H1 (cell line): ENCODE data around the gene ANKH. TPM values are rescaled to one million over a fixed set of nuclear protein-coding genes. Genes with fewer than 3 reads are reported as not detected.

Experiments used
- CTCF ChIA-PET: fragments of 300-600 bp; sonication (Branson Sonifier 250); formaldehyde crosslinking; loops from one replicate; lab custom pipeline; 2021; ENCODE audit not compliant: partially characterized antibody; lab: Charles Lee
- POLR2A ChIA-PET: fragments of 300-600 bp; sonication (Branson Sonifier 250); formaldehyde crosslinking; loops from one replicate; lab custom pipeline; 2021; ENCODE audit warnings: inconsistent platforms; ENCODE audit not compliant: partially characterized antibody; lab: Charles Lee
- DNase-seq, 2 experiments: peaks; one replicate each; pipeline versions ENCODE4 v3.0.0 to v3.0.0-alpha.2; 2010 to 2022; ENCODE audit warnings: low spot score in 2 of 2, low read depth in 1 of 2, mixed read lengths in 1 of 2
- FAIRE-seq: peaks from 2 replicates; lab custom pipeline; 2011; peaks lifted over from hg19 to GRCh38; lab: Jason Lieb, UNC
- H2AFZ ChIP-seq: 2 replicates; pipeline ENCODE4 v1.8.1; 2012; ENCODE audit warnings: low read length, inconsistent platforms
- H2AK5ac ChIP-seq: 2 replicates; pipeline ENCODE4 v1.6.1; 2013; ENCODE audit warnings: low read depth, low read length
- H2BK120ac ChIP-seq: replicated peaks from 2 replicates; pipeline ENCODE3; 2013; ENCODE audit warnings: low read depth, low read length, inconsistent platforms
- H2BK12ac ChIP-seq: 2 replicates; pipeline ENCODE4 v1.6.1; 2013; ENCODE audit warnings: low read depth, low read length
- H2BK15ac ChIP-seq: 2 replicates; pipeline ENCODE4 v1.6.1; 2013; ENCODE audit warnings: low read length
- H2BK20ac ChIP-seq: 2 replicates; pipeline ENCODE4 v1.6.1; 2013; ENCODE audit warnings: low read length
- H2BK5ac ChIP-seq: 2 replicates; pipeline ENCODE4 v1.6.1; 2013; ENCODE audit warnings: low read depth, low read length
- H3K14ac ChIP-seq: 2 replicates; pipeline ENCODE4 v1.6.1; 2013; ENCODE audit warnings: inconsistent platforms; ENCODE audit not compliant: insufficient read length
- H3K18ac ChIP-seq: 2 replicates; pipeline ENCODE4 v1.6.1; 2013; ENCODE audit warnings: low read length; ENCODE audit errors: extremely low read depth
- H3K23ac ChIP-seq: 2 replicates; pipeline ENCODE4 v1.6.1; 2013; ENCODE audit warnings: inconsistent platforms; ENCODE audit not compliant: insufficient read length
- H3K23me2 ChIP-seq: 2 replicates; pipeline ENCODE4 v1.6.1; 2013; ENCODE audit warnings: low read depth, low read length
- H3K27ac ChIP-seq: 2 replicates; pipeline ENCODE4 v1.6.1; 2011; ENCODE audit warnings: low read depth, low read length, inconsistent platforms
- H3K27me3 ChIP-seq, 4 experiments: replicated peaks in 1 of 4; 1 replicate in 1 of 4; 2 replicates in 3 of 4; pipeline versions ENCODE4 v1.6.1 to v1.8.1; 2011 to 2013; ENCODE audit warnings: low read length in 3 of 4, mild to moderate bottlenecking in 3 of 4, inconsistent platforms in 2 of 4, mixed read lengths in 2 of 4, moderate library complexity in 1 of 4; ENCODE audit not compliant: control insufficient read depth in 3 of 4, insufficient read depth in 3 of 4; ENCODE audit errors: extremely low read depth in 1 of 4
- H3K36me3 ChIP-seq, 4 experiments: 2 replicates each; pipeline versions ENCODE4 v1.6.1 to v1.8.1; 2011 to 2013; ENCODE audit warnings: mild to moderate bottlenecking in 4 of 4, low read length in 3 of 4, moderate library complexity in 2 of 4, control low read depth in 1 of 4, inconsistent platforms in 1 of 4; ENCODE audit not compliant: insufficient read depth in 4 of 4, control insufficient read depth in 2 of 4
- H3K4ac ChIP-seq: replicated peaks from 2 replicates; pipeline ENCODE3; 2013; ENCODE audit warnings: low read length, low read depth, mixed read lengths, inconsistent platforms; ENCODE audit not compliant: insufficient read length
- H3K4me1 ChIP-seq, 4 experiments: replicated peaks in 1 of 4; 1 replicate in 1 of 4; 2 replicates in 3 of 4; pipeline versions ENCODE4 v1.6.1 to v1.8.1; 2011 to 2013; ENCODE audit warnings: low read length in 3 of 4, inconsistent platforms in 2 of 4, mixed read lengths in 1 of 4; ENCODE audit not compliant: insufficient read depth in 4 of 4, control insufficient read depth in 3 of 4
- H3K4me2 ChIP-seq, 2 experiments: 2 replicates each; pipeline versions ENCODE4 v1.6.1 to v1.8.1; 2011 to 2013; ENCODE audit warnings: low read depth in 2 of 2, low read length in 2 of 2, control low read depth in 1 of 2, inconsistent platforms in 1 of 2, mild to moderate bottlenecking in 1 of 2; ENCODE audit not compliant: insufficient read depth in 1 of 2
- H3K4me3 ChIP-seq, 4 experiments: fragments of 200-600, 300-600 bp in 1 of 4; sonication (generic), shearing (Covaris generic), sonication (Bioruptor Twin) in 1 of 4; 2 replicates each; pipeline versions ENCODE4 v1.5.1 to v1.8.1; 2011 to 2016; ENCODE audit warnings: low read length in 4 of 4, low read depth in 3 of 4, control low read depth in 2 of 4, inconsistent platforms in 2 of 4, mild to moderate bottlenecking in 2 of 4, mixed read lengths in 1 of 4, moderate library complexity in 1 of 4; ENCODE audit not compliant: insufficient read depth in 2 of 4; ENCODE audit errors: extremely low read depth in 1 of 4
- H3K56ac ChIP-seq: replicated peaks from 2 replicates; pipeline ENCODE3; 2013; ENCODE audit warnings: low read depth, mild to moderate bottlenecking, mixed read lengths, low read length, inconsistent platforms; ENCODE audit not compliant: insufficient read length
- H3K79me1 ChIP-seq: 2 replicates; pipeline ENCODE4 v1.6.1; 2013; ENCODE audit warnings: low read depth, low read length, control low read depth
- H3K79me2 ChIP-seq, 2 experiments: 2 replicates each; pipeline versions ENCODE4 v1.6.1 to v1.8.1; 2012 to 2013; ENCODE audit warnings: low read length in 2 of 2, mild to moderate bottlenecking in 2 of 2, inconsistent platforms in 1 of 2; ENCODE audit not compliant: insufficient read depth in 2 of 2, control insufficient read depth in 1 of 2
- H3K9ac ChIP-seq, 4 experiments: replicated peaks in 1 of 4; 1 replicate in 1 of 4; 2 replicates in 3 of 4; pipeline versions ENCODE4 v1.6.1 to v1.8.1; 2011 to 2013; ENCODE audit warnings: low read depth in 3 of 4, low read length in 3 of 4, control low read depth in 2 of 4, mild to moderate bottlenecking in 2 of 4, moderate library complexity in 2 of 4, inconsistent platforms in 1 of 4; ENCODE audit errors: extremely low read depth in 1 of 4
- H3K9me3 ChIP-seq, 2 experiments: 2 replicates each; pipeline versions ENCODE4 v1.6.1 to v1.8.1; 2012 to 2013; ENCODE audit warnings: mild to moderate bottlenecking in 2 of 2, moderate library complexity in 2 of 2, control low read depth in 1 of 2, inconsistent platforms in 1 of 2, low read depth in 1 of 2, low read length in 1 of 2, mixed read lengths in 1 of 2; ENCODE audit not compliant: insufficient read depth in 2 of 2
- H4K20me1 ChIP-seq, 2 experiments: replicated peaks in 1 of 2; 2 replicates each; pipeline versions ENCODE3 to v1.8.1; 2011 to 2013; ENCODE audit warnings: inconsistent platforms in 2 of 2, low read length in 2 of 2, mild to moderate bottlenecking in 1 of 2; ENCODE audit not compliant: insufficient read depth in 2 of 2, control insufficient read depth in 1 of 2
- H4K5ac ChIP-seq: 2 replicates; pipeline ENCODE4 v1.6.1; 2013; ENCODE audit warnings: low read length, low read depth, mixed read lengths, inconsistent platforms; ENCODE audit not compliant: insufficient read length
- H4K8ac ChIP-seq: 2 replicates; pipeline ENCODE4 v1.8.0; 2013; ENCODE audit warnings: mild to moderate bottlenecking, moderate library complexity, low read length, inconsistent platforms; ENCODE audit not compliant: insufficient read depth; ENCODE audit errors: extremely low read depth
- H4K91ac ChIP-seq: replicated peaks from 2 replicates; pipeline ENCODE3; 2013; ENCODE audit warnings: low read length, mixed read lengths, inconsistent platforms; ENCODE audit not compliant: insufficient read length
- EP300 ChIP-seq, 2 experiments: IDR thresholded peaks; 1 replicate in 1 of 2; 2 replicates in 1 of 2; pipeline ENCODE4 v1.6.1; 2011 to 2012; ENCODE audit warnings: low read depth in 2 of 2, low read length in 2 of 2, mild to moderate bottlenecking in 2 of 2, borderline replicate concordance in 1 of 2, inconsistent platforms in 1 of 2, moderate library complexity in 1 of 2
- WGBS, 2 experiments: shearing (Covaris generic) in 1 of 2; methylation state at CpG; one replicate each; pipeline versions ENCODE4 v1.1.6 to v1.1.7; 2013 to 2015; ENCODE audit warnings: low lambda C conversion rate in 2 of 2, mixed read lengths in 2 of 2, inconsistent platforms in 1 of 2, low coverage in 1 of 2, missing lambda C conversion rate in 1 of 2; ENCODE audit not compliant: insufficient replicate concordance in 2 of 2, insufficient coverage in 1 of 2, insufficient read length in 1 of 2; ENCODE audit errors: extremely low coverage in 1 of 2, missing lambda C conversion rate in 1 of 2; 5-methylcytosine and 5-hydroxymethylcytosine counted together
- polyA plus RNA-seq, 7 experiments: library from polyadenylated mRNA; depleted of rRNA in 3 of 7; stranded (reverse) in 5 of 7; unstranded in 2 of 7; fragments of >200 nt in 5 of 7; fragments of 200-250 nt in 2 of 7; gene quantifications; 1 replicate in 5 of 7; 2 replicates in 1 of 7; 4 replicates in 1 of 7; pipeline versions ENCODE4 v1.2.1 to v1.2.3, GENCODE V29; 2011 to 2013; ENCODE audit warnings: missing spikeins in 2 of 7, mixed read lengths in 2 of 7
- total RNA-seq: library from RNA; stranded (reverse); fragmentation: NEBNext Ultra II Directional; extraction: Animal tissue kit (Norgen Biotek cat#: 25700); gene quantifications from 2 replicates; pipeline ENCODE4 v1.2.1, GENCODE V29; 2021

ANKH gene
- total and polyA plus RNA-seq, 2 of the 8 experiments (the other 6 are each of a cell fraction or from before 2014, with no cell fraction given): 5.3 to 13.0 TPM

- Histone ChIP-seq H3K23me2 (no peaks in the 10 kb centered on the region), H3K14ac (no peak overlapping the region), H3K4me3 (no peak overlapping the region), H2BK20ac (no peak overlapping the region), H2BK5ac (no peak overlapping the region), H3K27ac (no peak overlapping the region), H3K4me2 (no peak overlapping the region), H3K27me3 (no peaks in the 10 kb centered on the region), H3K23ac (no peak overlapping the region), H3K79me1 (no peaks in the 10 kb centered on the region), H3K9me3 (no peaks in the 10 kb centered on the region), H3K79me2 (no peaks in the 10 kb centered on the region), H2AFZ (no peak overlapping the region), H4K91ac (no peak overlapping the region), H2BK12ac (no peak overlapping the region), H2AK5ac (no peak overlapping the region), H4K8ac (no peak overlapping the region), H2BK120ac (no peak overlapping the region), H3K18ac (no peak overlapping the region), H3K4me1 (no peaks in the 10 kb centered on the region), H3K56ac (no peak overlapping the region), H4K5ac (no peak overlapping the region), H3K36me3 (no peaks in the 10 kb centered on the region), H4K20me1 (peaks cover 0 to 2% of the 10 kb centered on the region in 2 experiments), H2BK15ac (no peak overlapping the region), H3K4ac (no peak overlapping the region), H3K9ac (no peak overlapping the region)
- DNase-seq: no peak
- POLR2A ChIA-PET: no interaction called here
- FAIRE-seq: no peak
- CTCF ChIA-PET: interaction anchor here (1.0 kb wide), 1 partner anchor 57 kb away, joined by 3 read pairs; no protein-coding TSS in a partner anchor
- 93% methylated on average over 3 of the region's 3 CpGs; no CpG with 5 or more reads in 1 of the 2 experiments for WGBS, 2 experiments
- no peak for TF ChIP-seq EP300 (IDR thresholded peaks at IDR 0.05; ENCODE audit: borderline replicate concordance in 1 of 2, low read depth in 2 of 2, low read length in 2 of 2)
Observed at GRCh38 chr5:14824499-14824898, 47.1 kb downstream of the ANKH start.
